SK-N-SH (cell line): ENCODE results near the gene NOX5. TPM values are rescaled to one million over a fixed set of nuclear protein-coding genes. Genes with fewer than 3 reads are reported as not detected.

Source experiments
- CTCF ChIA-PET: fragments of 300-600, 350-600 bp; formaldehyde crosslinking; extraction: SDS; loops from one replicate; lab custom pipeline; 2021; lab: Yijun Ruan, JAX
- POLR2A ChIA-PET: fragments of 350-600 bp; sonication (Branson Sonifier 250); formaldehyde crosslinking; extraction: SDS; loops from one replicate; lab custom pipeline; 2020; ENCODE audit warnings: antibody characterized with exemption, inconsistent platforms; lab: Yijun Ruan, JAX
- DNase-seq: peaks from one replicate; pipeline ENCODE4 v3.0.0; 2012
- H2AFZ ChIP-seq: fragments of 200-600 bp; sonication (generic); 2 replicates; pipeline ENCODE4 v1.8.1; 2016; ENCODE audit warnings: antibody characterized with exemption, mild to moderate bottlenecking, low read depth
- H3F3A ChIP-seq: fragments of 200-600 bp; sonication (generic); replicated peaks from 2 replicates; pipeline ENCODE3; 2016; ENCODE audit warnings: antibody characterized with exemption, mild to moderate bottlenecking; ENCODE audit not compliant: insufficient read depth
- H3K27ac ChIP-seq, 2 experiments: fragments of 200-500 bp in 1 of 2; fragments of 200-600 bp in 1 of 2; sonication (Bioruptor generic) in 1 of 2; sonication (generic), shearing (Covaris generic) in 1 of 2; 2 replicates each; pipeline versions ENCODE4 v1.5.1 to v1.6.1; 2014 to 2016; ENCODE audit warnings: low read depth in 2 of 2, inconsistent platforms in 1 of 2, low read length in 1 of 2, mild to moderate bottlenecking in 1 of 2, mixed read lengths in 1 of 2
- H3K27me3 ChIP-seq: fragments of 200-600 bp; sonication (generic), shearing (Covaris generic); 2 replicates; pipeline ENCODE4 v1.6.1; 2016; ENCODE audit warnings: mixed run types; ENCODE audit not compliant: insufficient read depth
- H3K36me3 ChIP-seq, 2 experiments: fragments of 200-500 bp in 1 of 2; fragments of 200-600 bp in 1 of 2; sonication (Bioruptor generic) in 1 of 2; sonication (generic) in 1 of 2; replicated peaks in 1 of 2; 2 replicates each; pipeline versions ENCODE3 to v1.5.1; 2014 to 2016; ENCODE audit warnings: low read length in 1 of 2, mild to moderate bottlenecking in 1 of 2; ENCODE audit not compliant: insufficient read depth in 2 of 2, control insufficient read depth in 1 of 2
- H3K4me1 ChIP-seq, 2 experiments: fragments of 200-500 bp in 1 of 2; fragments of 200-600 bp in 1 of 2; sonication (Bioruptor generic) in 1 of 2; sonication (generic), shearing (Covaris generic) in 1 of 2; 2 replicates each; pipeline versions ENCODE4 v1.5.1 to v1.6.1; 2014 to 2016; ENCODE audit warnings: low read depth in 1 of 2, low read length in 1 of 2, mixed run types in 1 of 2; ENCODE audit not compliant: insufficient read depth in 2 of 2, control insufficient read depth in 1 of 2
- H3K4me2 ChIP-seq: fragments of 200-600 bp; sonication (generic), shearing (Covaris generic); 2 replicates; pipeline ENCODE4 v1.6.1; 2017; ENCODE audit warnings: mixed run types
- H3K4me3 ChIP-seq, 2 experiments: fragments of 200-500 bp in 1 of 2; fragments of 200-600 bp in 1 of 2; sonication (Bioruptor generic) in 1 of 2; sonication (generic), shearing (Covaris generic) in 1 of 2; 2 replicates each; pipeline versions ENCODE4 v1.5.1 to v1.8.1; 2014 to 2016; ENCODE audit warnings: low read depth in 2 of 2, inconsistent platforms in 1 of 2, low read length in 1 of 2, mild to moderate bottlenecking in 1 of 2, mixed read lengths in 1 of 2, moderate library complexity in 1 of 2
- H3K79me2 ChIP-seq: fragments of 200-600 bp; sonication (generic); 2 replicates; pipeline ENCODE4 v1.8.1; 2017; ENCODE audit warnings: mild to moderate bottlenecking; ENCODE audit not compliant: insufficient read depth
- H3K9ac ChIP-seq: fragments of 200-600 bp; sonication (generic); 2 replicates; pipeline ENCODE4 v1.6.1; 2017; ENCODE audit warnings: mixed run types
- H3K9me2 ChIP-seq: fragments of 200-600 bp; sonication (generic); 2 replicates; pipeline ENCODE4 v1.6.1; 2017; ENCODE audit warnings: mixed run types
- H3K9me3 ChIP-seq: fragments of 200-600 bp; sonication (generic); 2 replicates; pipeline ENCODE4 v1.6.1; 2017; ENCODE audit warnings: mixed run types, mild to moderate bottlenecking, moderate library complexity
- H4K20me1 ChIP-seq: fragments of 200-600 bp; sonication (generic); 2 replicates; pipeline ENCODE4 v1.6.1; 2017; ENCODE audit warnings: mild to moderate bottlenecking, mixed run types; ENCODE audit not compliant: insufficient read depth
- CHD2 ChIP-seq: fragments of 150-350 bp; IDR thresholded peaks from 2 replicates; pipeline ENCODE4 v1.6.1; 2018; ENCODE audit warnings: low read length; ENCODE audit not compliant: partially characterized antibody
- ELF1 ChIP-seq: IDR thresholded peaks from 2 replicates; pipeline ENCODE4 v1.4.0; 2012
- FOSL2 ChIP-seq: IDR thresholded peaks from 2 replicates; pipeline ENCODE4 v1.4.0; 2012; ENCODE audit warnings: low read depth, mild to moderate bottlenecking, moderate library complexity, borderline replicate concordance
- GATA2 ChIP-seq: sonication (generic); formaldehyde crosslinking; IDR thresholded peaks from 2 replicates; pipeline ENCODE4 v1.5.0; 2020; ENCODE audit warnings: mild to moderate bottlenecking, missing genetic modification reagents
- JUND ChIP-seq: IDR thresholded peaks from 2 replicates; pipeline ENCODE4 v1.4.0; 2012
- MXI1 ChIP-seq: IDR thresholded peaks from 2 replicates; pipeline ENCODE4 v1.6.1; 2012; ENCODE audit warnings: mild to moderate bottlenecking, low read depth, low read length, improper control_type of control experiment
- POLR2AphosphoS5 ChIP-seq: IDR thresholded peaks from 2 replicates; pipeline ENCODE4 v1.6.1; 2012; ENCODE audit warnings: low read depth, low read length
- RFX5 ChIP-seq: IDR thresholded peaks from 2 replicates; pipeline ENCODE4 v1.6.1; 2012; ENCODE audit warnings: mild to moderate bottlenecking, improper control_type of control experiment, low read length
- SIN3A ChIP-seq: IDR thresholded peaks from 2 replicates; pipeline ENCODE4 v1.6.1; 2012; ENCODE audit warnings: low read depth, mild to moderate bottlenecking, low read length, moderate library complexity, borderline replicate concordance
- SMC3 ChIP-seq: IDR thresholded peaks from 2 replicates; pipeline ENCODE4 v1.6.1; 2012; ENCODE audit warnings: low read depth, low read length, improper control_type of control experiment
- TCF12 ChIP-seq: IDR thresholded peaks from 2 replicates; pipeline ENCODE4 v1.4.0; 2012
- TEAD4 ChIP-seq: IDR thresholded peaks from 2 replicates; pipeline ENCODE4 v1.4.0; 2012; ENCODE audit warnings: mild to moderate bottlenecking, borderline replicate concordance; ENCODE audit not compliant: insufficient read depth
- YY1 ChIP-seq: IDR thresholded peaks from 2 replicates; pipeline ENCODE4 v1.4.0; 2012; ENCODE audit warnings: low read depth, mild to moderate bottlenecking
- WGBS: methylation state at CpG from one replicate; pipeline ENCODE4 v1.1.6; 2017; ENCODE audit warnings: low lambda C conversion rate; 5-methylcytosine and 5-hydroxymethylcytosine counted together
- polyA plus RNA-seq, 3 experiments: library from polyadenylated mRNA; depleted of rRNA; stranded (reverse); fragments of >200 nt; gene quantifications; 2 replicates each; pipeline ENCODE4 v1.2.3, GENCODE V29; 2012
- TF ChIP-seq, protein P1 (sequence below): IDR thresholded peaks from 2 replicates; pipeline ENCODE4; 2012
- TF ChIP-seq, protein P2 (sequence below): IDR thresholded peaks from 2 replicates; pipeline ENCODE4 v1.4.0; 2012; ENCODE audit warnings: low read depth
- TF ChIP-seq, protein P3 (sequence below): IDR thresholded peaks from 2 replicates; pipeline ENCODE4 v1.4.0; 2012; ENCODE audit warnings: low read depth, borderline replicate concordance
- TF ChIP-seq, protein P4 (sequence below): fragments of 150-350 bp; IDR thresholded peaks from 2 replicates; pipeline ENCODE4 v1.6.1; 2016; ENCODE audit warnings: mild to moderate bottlenecking, low read depth, low read length
- TF ChIP-seq, protein P5 (sequence below): fragments of 150-350 bp; IDR thresholded peaks from 2 replicates; pipeline ENCODE4 v1.6.1; 2017; ENCODE audit warnings: antibody characterized with exemption, low read length, low read depth, borderline replicate concordance
- TF ChIP-seq, protein P6 (sequence below): IDR thresholded peaks from 2 replicates; pipeline ENCODE4 v1.4.0; 2012; ENCODE audit warnings: low read depth, borderline replicate concordance

NOX5 gene
- polyA plus RNA-seq, 1 of the 3 experiments (the other 2 are of a cell fraction), result 0.05 TPM

DNA sequence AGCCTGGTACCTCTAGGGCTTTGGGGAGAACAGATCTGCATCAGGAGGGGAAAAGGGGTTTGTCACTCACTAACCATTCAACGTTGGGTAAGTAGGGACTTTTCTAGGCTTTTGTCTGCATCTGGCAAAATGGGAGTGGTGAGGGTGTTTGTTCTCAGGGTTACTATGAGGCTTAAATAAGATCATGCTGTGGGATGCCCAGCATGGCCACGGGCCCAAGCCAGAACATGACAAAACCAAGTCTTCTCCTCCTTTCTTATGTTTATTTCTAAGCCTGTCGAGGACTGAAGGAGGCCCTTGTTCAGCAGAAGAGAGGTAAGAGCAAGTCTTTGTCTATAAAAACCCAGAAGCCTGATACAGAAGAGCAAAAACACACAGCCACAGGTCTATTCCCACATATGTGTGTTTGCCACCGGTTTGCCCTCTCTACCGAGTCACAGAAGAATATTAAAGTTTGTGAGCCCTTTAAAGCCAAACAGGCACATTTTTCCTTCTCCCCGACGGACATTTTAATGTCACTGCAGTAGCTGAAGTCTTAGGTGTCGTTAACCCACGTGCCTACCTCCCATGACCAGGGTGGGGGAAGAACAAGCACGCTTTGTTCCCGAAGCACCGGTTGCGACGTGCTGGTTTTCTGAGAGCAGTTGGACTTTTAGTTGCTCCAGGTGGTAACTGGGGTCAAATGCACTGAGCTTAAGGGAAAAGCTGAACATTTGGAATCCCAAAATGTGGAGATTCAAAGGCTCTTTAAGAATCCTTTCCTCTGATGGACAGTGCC is 72.1 kb downstream of the NOX5 start:
- 80% methylated on average over 14 of the region's 14 CpGs for WGBS

More for the DNA sequence above, 72.1 kb downstream of the NOX5 start:
- Histone ChIP-seq H3K27me3 (no peaks in the 10 kb centered on the region; the same call in 1 of the 2 replicates), H3K79me2 (no peaks in the 10 kb centered on the region), H3K36me3 (no peaks in the 10 kb centered on the region), H3K9me3 (no peaks in the 10 kb centered on the region), H3K4me3 (no peak overlapping the region), H3K4me2 (no peak overlapping the region), H4K20me1 (no peaks in the 10 kb centered on the region), H3K4me1 (peaks cover 17 to 27% of the 10 kb centered on the region in 2 experiments), H2AFZ (no peak overlapping the region), H3F3A (peaks cover 8% of the 10 kb centered on the region), H3K27ac (no peak overlapping the region), H3K9ac (no peak overlapping the region)
- DNase-seq, result no peak
- POLR2A ChIA-PET, result no interaction called here
- CTCF ChIA-PET, result interaction anchor here (0.8 to 1.9 kb wide), 3 partner anchors 11 to 28 kb away, joined by 4 to 7 read pairs (median 4); no protein-coding TSS in a partner anchor
- TF ChIP-seq, protein P1, sequence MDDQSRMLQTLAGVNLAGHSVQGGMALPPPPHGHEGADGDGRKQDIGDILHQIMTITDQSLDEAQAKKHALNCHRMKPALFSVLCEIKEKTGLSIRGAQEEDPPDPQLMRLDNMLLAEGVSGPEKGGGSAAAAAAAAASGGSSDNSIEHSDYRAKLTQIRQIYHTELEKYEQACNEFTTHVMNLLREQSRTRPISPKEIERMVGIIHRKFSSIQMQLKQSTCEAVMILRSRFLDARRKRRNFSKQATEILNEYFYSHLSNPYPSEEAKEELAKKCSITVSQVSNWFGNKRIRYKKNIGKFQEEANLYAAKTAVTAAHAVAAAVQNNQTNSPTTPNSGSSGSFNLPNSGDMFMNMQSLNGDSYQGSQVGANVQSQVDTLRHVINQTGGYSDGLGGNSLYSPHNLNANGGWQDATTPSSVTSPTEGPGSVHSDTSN, result no peak
- TF ChIP-seq, protein P2, sequence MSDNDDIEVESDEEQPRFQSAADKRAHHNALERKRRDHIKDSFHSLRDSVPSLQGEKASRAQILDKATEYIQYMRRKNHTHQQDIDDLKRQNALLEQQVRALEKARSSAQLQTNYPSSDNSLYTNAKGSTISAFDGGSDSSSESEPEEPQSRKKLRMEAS, result no peak
- TF ChIP-seq, protein P3, sequence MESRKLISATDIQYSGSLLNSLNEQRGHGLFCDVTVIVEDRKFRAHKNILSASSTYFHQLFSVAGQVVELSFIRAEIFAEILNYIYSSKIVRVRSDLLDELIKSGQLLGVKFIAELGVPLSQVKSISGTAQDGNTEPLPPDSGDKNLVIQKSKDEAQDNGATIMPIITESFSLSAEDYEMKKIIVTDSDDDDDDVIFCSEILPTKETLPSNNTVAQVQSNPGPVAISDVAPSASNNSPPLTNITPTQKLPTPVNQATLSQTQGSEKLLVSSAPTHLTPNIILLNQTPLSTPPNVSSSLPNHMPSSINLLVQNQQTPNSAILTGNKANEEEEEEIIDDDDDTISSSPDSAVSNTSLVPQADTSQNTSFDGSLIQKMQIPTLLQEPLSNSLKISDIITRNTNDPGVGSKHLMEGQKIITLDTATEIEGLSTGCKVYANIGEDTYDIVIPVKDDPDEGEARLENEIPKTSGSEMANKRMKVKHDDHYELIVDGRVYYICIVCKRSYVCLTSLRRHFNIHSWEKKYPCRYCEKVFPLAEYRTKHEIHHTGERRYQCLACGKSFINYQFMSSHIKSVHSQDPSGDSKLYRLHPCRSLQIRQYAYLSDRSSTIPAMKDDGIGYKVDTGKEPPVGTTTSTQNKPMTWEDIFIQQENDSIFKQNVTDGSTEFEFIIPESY, result no peak
- TF ChIP-seq, protein P4, sequence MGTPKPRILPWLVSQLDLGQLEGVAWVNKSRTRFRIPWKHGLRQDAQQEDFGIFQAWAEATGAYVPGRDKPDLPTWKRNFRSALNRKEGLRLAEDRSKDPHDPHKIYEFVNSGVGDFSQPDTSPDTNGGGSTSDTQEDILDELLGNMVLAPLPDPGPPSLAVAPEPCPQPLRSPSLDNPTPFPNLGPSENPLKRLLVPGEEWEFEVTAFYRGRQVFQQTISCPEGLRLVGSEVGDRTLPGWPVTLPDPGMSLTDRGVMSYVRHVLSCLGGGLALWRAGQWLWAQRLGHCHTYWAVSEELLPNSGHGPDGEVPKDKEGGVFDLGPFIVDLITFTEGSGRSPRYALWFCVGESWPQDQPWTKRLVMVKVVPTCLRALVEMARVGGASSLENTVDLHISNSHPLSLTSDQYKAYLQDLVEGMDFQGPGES, result no peak
- TF ChIP-seq TCF12 (no peak), YY1 (no peak), CHD2 (no peak), TEAD4 (no peak), ELF1 (no peak), SMC3 (no peak), MXI1 (no peak), RFX5 (no peak), JUND (no peak), SIN3A (no peak), FOSL2 (no peak), POLR2AphosphoS5 (no peak), GATA2 (CRISPR knock-in tag) (no peak)
- TF ChIP-seq, protein P5, sequence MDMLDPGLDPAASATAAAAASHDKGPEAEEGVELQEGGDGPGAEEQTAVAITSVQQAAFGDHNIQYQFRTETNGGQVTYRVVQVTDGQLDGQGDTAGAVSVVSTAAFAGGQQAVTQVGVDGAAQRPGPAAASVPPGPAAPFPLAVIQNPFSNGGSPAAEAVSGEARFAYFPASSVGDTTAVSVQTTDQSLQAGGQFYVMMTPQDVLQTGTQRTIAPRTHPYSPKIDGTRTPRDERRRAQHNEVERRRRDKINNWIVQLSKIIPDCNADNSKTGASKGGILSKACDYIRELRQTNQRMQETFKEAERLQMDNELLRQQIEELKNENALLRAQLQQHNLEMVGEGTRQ, result no peak
- TF ChIP-seq, protein P6, sequence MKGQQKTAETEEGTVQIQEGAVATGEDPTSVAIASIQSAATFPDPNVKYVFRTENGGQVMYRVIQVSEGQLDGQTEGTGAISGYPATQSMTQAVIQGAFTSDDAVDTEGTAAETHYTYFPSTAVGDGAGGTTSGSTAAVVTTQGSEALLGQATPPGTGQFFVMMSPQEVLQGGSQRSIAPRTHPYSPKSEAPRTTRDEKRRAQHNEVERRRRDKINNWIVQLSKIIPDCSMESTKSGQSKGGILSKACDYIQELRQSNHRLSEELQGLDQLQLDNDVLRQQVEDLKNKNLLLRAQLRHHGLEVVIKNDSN, result no peak
- TF ChIP-seq, all 33 proteins: peak for 0
- H3K9me2 ChIP-seq, result no peaks in the 10 kb centered on the region
